PC-9 (cell line): ENCODE results near the gene SMAP2. TPM values are rescaled to one million over a fixed set of nuclear protein-coding genes. Genes with fewer than 3 reads are reported as not detected.

ENCODE experiments used
- BruUV-seq: library from RNA; stranded (reverse); fragments of 400-500 nt; replicated peaks from 2 replicates; lab custom pipeline; 2021; lab: Mats Ljungman, UMichigan
- CTCF ChIA-PET: fragments of 300-600 bp; sonication (Branson Sonifier 250); formaldehyde crosslinking; loops from one replicate; lab custom pipeline; 2022; ENCODE audit warnings: antibody characterized with exemption; lab: Charles Lee
- POLR2A ChIA-PET: fragments of 300-600 bp; sonication (Branson Sonifier 250); formaldehyde crosslinking; loops from one replicate; lab custom pipeline; 2022; ENCODE audit warnings: antibody characterized with exemption; ENCODE audit not compliant: unreplicated experiment; lab: Charles Lee
- DNase-seq, 2 experiments: peaks; one replicate each; pipeline versions ENCODE4 v3.0.0 to v3.0.0-alpha.2; 2015 to 2022; ENCODE audit warnings: mixed read lengths in 1 of 2
- H2AFZ ChIP-seq: fragments of 200-600 bp; sonication (generic); 2 replicates; pipeline ENCODE4 v1.8.1; 2017; ENCODE audit warnings: antibody characterized with exemption
- H3F3A ChIP-seq: fragments of 200-600 bp; sonication (generic); 2 replicates; pipeline ENCODE4 v1.8.1; 2017; ENCODE audit warnings: antibody characterized with exemption, mild to moderate bottlenecking, low read depth; ENCODE audit not compliant: insufficient read depth
- H3K27ac ChIP-seq: fragments of 200-600 bp; sonication (generic); 2 replicates; pipeline ENCODE4 v1.6.1; 2016; ENCODE audit warnings: mixed run types
- H3K27me3 ChIP-seq: fragments of 200-600 bp; sonication (generic); 2 replicates; pipeline ENCODE4 v1.6.1; 2016; ENCODE audit warnings: low read depth, mixed run types; ENCODE audit not compliant: insufficient read depth
- H3K36me3 ChIP-seq: fragments of 200-600 bp; sonication (generic); 2 replicates; pipeline ENCODE4 v1.6.1; 2016; ENCODE audit warnings: low read depth, mixed run types
- H3K4me1 ChIP-seq: fragments of 200-600 bp; sonication (generic); replicated peaks from 2 replicates; pipeline ENCODE4 v1.6.1; 2016; ENCODE audit warnings: mixed run types; ENCODE audit not compliant: insufficient read depth
- H3K4me2 ChIP-seq: fragments of 200-600 bp; sonication (generic); 2 replicates; pipeline ENCODE4 v1.6.1; 2017; ENCODE audit warnings: mixed run types
- H3K4me3 ChIP-seq: fragments of 200-600 bp; sonication (generic); 2 replicates; pipeline ENCODE4 v1.6.1; 2016; ENCODE audit warnings: mixed run types
- H3K79me2 ChIP-seq: fragments of 200-600 bp; sonication (generic); 2 replicates; pipeline ENCODE4 v1.6.1; 2017; ENCODE audit warnings: low read depth, mixed run types
- H3K9me2 ChIP-seq: fragments of 200-600 bp; sonication (generic); 2 replicates; pipeline ENCODE4 v1.8.1; 2017; ENCODE audit warnings: mild to moderate bottlenecking; ENCODE audit not compliant: insufficient read depth
- H3K9me3 ChIP-seq: fragments of 200-600 bp; sonication (generic); 2 replicates; pipeline ENCODE4 v1.8.1; 2016; ENCODE audit warnings: low read depth; ENCODE audit not compliant: insufficient read depth
- H4K20me1 ChIP-seq: fragments of 200-600 bp; sonication (generic); 2 replicates; pipeline ENCODE4 v1.8.1; 2017; ENCODE audit not compliant: insufficient read depth
- CTCF ChIP-seq: fragments of 200-600 bp; sonication (generic); conservative IDR thresholded peaks from 2 replicates; pipeline ENCODE4 v1.6.1; 2017; ENCODE audit warnings: mixed run types, antibody characterized with exemption, mild to moderate bottlenecking, moderate library complexity
- EZH2 ChIP-seq: fragments of 200-600 bp; sonication (generic); IDR thresholded peaks from 2 replicates; pipeline ENCODE4 v1.8.0; 2017; ENCODE audit warnings: antibody characterized with exemption, low read depth
- intact Hi-C: fragments of 100-400 bp; cut with micrococcal nuclease; formaldehyde crosslinking; loops from one replicate; pipeline ENCODE4 v1.10.0; 2022; ENCODE audit not compliant: unreplicated experiment
- total RNA-seq: library from RNA; stranded (reverse); gene quantifications from 2 replicates; pipeline ENCODE4 v1.2.3, GENCODE V29; 2021

Gene SMAP2
- total RNA-seq, 1 experiment from 2014 or later: 19.7 TPM

- Histone ChIP-seq H3K9me2 (no peaks in the 10 kb centered on the region), H3K36me3 (no peaks in the 10 kb centered on the region), H3K9me3 (no peaks in the 10 kb centered on the region), H3K4me3 (no peak overlapping the region), H3K4me1 (peaks cover 14% of the 10 kb centered on the region), H3F3A (0 out of 2 replicates have a peak, but pooled peaks cover 4% of the 10 kb centered on the region), H4K20me1 (no peaks in the 10 kb centered on the region), H2AFZ (no peak overlapping the region), H3K79me2 (peaks cover 5% of the 10 kb centered on the region; the same call in 1 of the 2 replicates), H3K4me2 (no peak overlapping the region), H3K27me3 (no peaks in the 10 kb centered on the region), H3K27ac (no peak overlapping the region)
- ChIA-PET CTCF (interaction anchor here (0.8 kb wide), 1 partner anchor 48 kb away, joined by 3 read pairs; no protein-coding TSS in a partner anchor), POLR2A (no interaction called here)
- TF ChIP-seq EZH2 (no peak), CTCF (no peak)
- BruUV-seq: no TSS peak
- DNase-seq: no peak
- intact Hi-C loops: no loop called here
Observed at GRCh38 chr1:40389322-40389803, 15.8 kb downstream of the SMAP2 start.

GRCh38 chr1:40389871-40390560 lies 16.5 kb downstream of the SMAP2 start:
- Histone ChIP-seq H3K4me1 (peaks cover 14% of the 10 kb centered on the region), H3K27ac (no peak overlapping the region), H4K20me1 (no peaks in the 10 kb centered on the region), H3K4me3 (no peak overlapping the region), H2AFZ (no peak overlapping the region), H3K79me2 (peaks cover 5% of the 10 kb centered on the region; the same call in 1 of the 2 replicates), H3K9me2 (no peaks in the 10 kb centered on the region), H3K36me3 (no peaks in the 10 kb centered on the region), H3F3A (0 out of 2 replicates have a peak, but pooled peaks cover 4% of the 10 kb centered on the region), H3K27me3 (no peaks in the 10 kb centered on the region), H3K4me2 (no peak overlapping the region), H3K9me3 (no peaks in the 10 kb centered on the region)
- POLR2A ChIA-PET: no interaction called here
- CTCF ChIA-PET: interaction anchor here (0.8 kb wide), 1 partner anchor 48 kb away, joined by 3 read pairs; no protein-coding TSS in a partner anchor
- BruUV-seq: no TSS peak
- TF ChIP-seq CTCF (no peak), EZH2 (no peak)
- no peak for DNase-seq
- intact Hi-C loops: no loop called here

DNA sequence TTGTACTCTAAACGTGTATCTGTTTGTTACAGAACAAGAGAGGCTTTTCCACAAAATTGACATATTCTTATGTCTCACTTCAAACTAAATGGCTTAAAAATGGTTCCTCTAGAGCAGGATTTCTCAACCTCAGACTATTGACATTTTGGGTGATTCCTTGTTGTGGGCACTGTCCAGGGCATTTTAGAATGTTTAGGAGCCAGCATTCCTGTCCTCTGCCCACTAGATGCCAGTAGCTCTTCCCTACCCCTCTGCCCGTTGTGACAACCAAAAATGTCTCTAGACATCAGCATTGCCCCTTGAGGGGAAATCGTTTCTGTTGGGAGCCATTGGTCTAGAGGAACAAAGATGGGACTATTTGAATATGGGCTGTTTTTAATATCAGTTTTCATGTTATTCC lies 17.3 kb downstream of the SMAP2 start:
- no peak overlapping the region for H3K4me2 ChIP-seq
- no TSS peak for BruUV-seq
- peaks cover 14% of the 10 kb centered on the region for H3K4me1 ChIP-seq
- ChIA-PET CTCF (no interaction called here), POLR2A (no interaction called here)
- no peaks in the 10 kb centered on the region for H4K20me1 ChIP-seq
- no peak for TF ChIP-seq CTCF
- no peak for TF ChIP-seq EZH2
- intact Hi-C loops: no loop called here
- peaks cover 5% of the 10 kb centered on the region; the same call in 1 of the 2 replicates for H3K79me2 ChIP-seq
- H3F3A ChIP-seq: 0 out of 2 replicates have a peak, but pooled peaks cover 4% of the 10 kb centered on the region
- no peaks in the 10 kb centered on the region for H3K9me3 ChIP-seq
- H3K4me3 ChIP-seq: no peak overlapping the region
- H3K27me3 ChIP-seq: no peaks in the 10 kb centered on the region
- DNase-seq: no peak
- H2AFZ ChIP-seq: no peak overlapping the region
- H3K9me2 ChIP-seq: no peaks in the 10 kb centered on the region
- H3K27ac ChIP-seq: no peak overlapping the region
- H3K36me3 ChIP-seq: no peaks in the 10 kb centered on the region
